Left forelimb (tissue), 1 donor: ENCODE measurements around the gene LGALS9.

Experiments
- DNase-seq: peaks from one replicate; pipeline ENCODE4 v3.0.0-alpha.2; 2018; ENCODE audit warnings: low spot score

Gene LGALS9

DNA sequence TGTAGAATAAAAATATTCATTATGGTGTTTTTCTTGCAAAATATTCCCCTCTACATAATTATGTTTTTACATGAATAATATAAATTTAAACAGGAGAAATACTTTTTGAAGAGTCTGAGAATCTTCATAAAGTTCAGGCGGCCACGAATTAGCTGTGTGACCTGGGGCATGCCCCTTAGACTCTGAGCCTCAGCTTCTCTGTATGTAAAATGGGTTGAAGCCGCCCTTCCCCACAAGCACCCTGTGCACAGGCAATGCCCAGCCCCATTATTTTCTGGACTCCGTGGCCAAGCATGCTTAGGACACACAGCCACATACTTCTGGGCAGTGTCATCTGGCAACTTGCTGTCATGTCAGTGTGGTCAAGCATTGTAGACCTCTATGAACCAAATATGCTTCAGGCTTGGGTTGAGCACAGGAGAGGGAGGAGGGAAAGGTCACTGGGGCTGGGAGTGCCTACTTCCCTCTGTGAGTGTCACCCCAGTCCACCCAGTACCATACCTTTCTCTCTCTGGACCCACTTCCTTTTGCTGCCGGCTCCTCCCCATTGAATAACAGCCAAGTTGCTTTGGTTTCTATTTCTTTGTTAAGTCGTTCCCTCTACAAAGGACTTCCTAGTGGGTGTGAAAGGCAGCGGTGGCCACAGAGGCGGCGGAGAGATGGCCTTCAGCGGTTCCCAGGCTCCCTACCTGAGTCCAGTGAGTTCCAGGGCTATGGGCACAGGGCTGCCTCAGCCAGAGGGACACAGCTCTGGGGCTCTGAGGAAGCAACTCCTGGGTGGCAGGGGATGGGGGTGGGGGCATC is at the start of gene LGALS9:
Gene LGALS9, plus strand, starts transcription at position 582 of the 804 bp plus-strand sequence. Its CDS starts 78 bp downstream, at position 660.
- DNase-seq: no peak

DNA sequence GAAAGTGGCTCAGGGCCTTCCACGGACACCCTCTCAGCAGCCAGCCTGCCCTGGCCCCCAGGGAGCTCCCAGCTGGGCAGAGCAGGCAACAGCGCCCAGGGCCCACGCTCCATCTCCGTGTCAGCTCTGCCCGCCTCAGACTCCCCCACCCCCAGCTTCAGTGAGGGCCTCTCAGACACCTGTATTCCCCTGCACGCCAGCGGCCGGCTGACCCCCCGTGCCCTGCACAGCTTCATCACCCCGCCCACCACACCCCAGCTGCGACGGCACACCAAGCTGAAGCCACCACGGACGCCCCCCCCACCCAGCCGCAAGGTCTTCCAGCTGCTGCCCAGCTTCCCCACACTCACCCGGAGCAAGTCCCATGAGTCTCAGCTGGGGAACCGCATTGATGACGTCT is 48.3 kb upstream of the LGALS9 start:
- DNase-seq: no peak

DNA sequence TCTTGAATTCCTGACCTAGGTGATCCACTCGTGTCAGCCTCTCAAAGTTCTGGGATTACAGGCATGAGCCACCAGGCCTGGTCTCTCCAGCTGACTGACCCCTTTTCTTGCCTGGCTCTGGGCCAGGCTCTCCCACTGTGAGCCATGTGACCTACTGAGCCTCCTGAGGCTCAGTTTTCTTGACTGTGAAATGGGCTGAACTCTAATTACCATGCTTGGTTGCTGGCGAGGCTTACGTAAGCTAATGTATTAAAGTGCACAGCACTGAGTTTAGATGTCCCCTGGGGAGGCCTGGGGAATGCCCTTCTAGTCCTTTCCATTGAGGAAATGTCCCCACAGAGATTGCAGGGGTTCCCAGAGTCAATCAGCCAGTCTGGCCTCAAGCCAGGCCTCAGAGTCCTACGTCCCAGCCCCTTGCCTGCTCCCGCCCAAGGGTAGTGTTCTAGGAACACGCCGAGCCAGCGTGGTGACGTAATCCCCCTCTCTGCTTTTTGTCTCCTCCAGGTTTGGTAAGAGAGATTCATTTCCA is 45.8 kb upstream of the LGALS9 start:
- DNase-seq: no peak

DNA sequence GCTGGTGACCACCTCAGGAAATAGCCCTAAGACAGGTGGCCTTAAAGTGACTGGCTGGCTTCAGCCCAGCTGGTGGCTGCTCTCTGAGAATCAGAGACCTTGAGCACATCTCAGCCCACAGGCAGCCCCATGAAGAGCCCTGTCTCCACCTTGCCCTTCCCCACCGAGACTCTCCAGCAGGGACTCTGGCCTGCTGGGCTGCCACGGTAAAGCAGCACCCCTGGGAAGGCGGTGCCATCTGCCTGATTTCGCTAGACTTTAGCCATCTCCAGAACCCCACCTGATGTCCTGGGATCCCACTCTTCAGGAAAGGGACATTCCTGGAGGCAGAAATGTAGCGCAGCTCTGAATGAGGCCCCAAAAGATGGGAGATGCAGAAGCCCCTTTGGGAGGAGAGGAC is 45.2 kb upstream of the LGALS9 start:
- no peak for DNase-seq

DNA sequence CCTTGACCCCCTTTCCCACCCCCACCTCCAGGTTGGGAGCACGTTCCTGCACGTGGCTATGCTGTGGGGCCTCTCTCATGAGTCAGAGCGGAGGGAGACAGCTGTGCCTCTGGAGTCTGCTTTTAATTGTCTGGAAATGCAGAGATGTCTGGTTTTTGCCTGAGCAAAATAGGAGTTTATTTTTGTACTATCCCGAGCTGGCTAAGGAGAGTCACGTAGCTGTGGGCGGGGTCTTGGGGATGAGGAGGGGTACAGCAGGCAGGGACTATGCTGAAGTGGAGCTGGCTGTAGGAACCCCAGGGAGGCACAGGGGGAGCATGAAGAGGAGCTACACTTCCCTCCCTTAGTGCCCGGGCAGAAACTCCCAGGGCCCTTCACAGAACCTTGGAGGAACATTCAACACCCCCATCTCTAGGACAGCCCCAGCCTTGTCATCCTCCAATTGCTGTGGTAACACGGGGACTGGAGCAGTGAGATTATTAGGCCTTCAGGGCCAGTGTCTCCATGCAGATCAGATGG is 44.7 kb upstream of the LGALS9 start:
- no peak for DNase-seq

DNA sequence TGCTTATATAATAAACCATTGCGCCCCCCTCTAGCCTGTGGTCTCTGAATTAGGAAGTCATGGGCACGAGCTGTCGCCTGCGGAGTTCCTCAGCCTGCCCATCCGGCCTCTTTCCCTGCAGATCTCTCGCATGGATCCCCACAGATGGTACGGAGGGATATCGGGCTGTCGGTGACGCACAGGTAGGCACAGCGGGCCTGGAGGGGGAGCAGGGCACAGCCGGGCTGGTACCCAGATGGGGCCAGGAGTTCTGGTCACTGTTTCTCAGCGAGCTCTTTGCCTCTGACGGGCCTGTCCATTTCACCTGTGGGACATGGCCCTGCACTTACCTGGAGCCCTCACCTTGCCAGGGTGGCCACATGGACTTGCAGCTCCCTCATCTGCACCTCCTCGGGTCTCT is 42.6 kb upstream of the LGALS9 start:
- no peak for DNase-seq

DNA sequence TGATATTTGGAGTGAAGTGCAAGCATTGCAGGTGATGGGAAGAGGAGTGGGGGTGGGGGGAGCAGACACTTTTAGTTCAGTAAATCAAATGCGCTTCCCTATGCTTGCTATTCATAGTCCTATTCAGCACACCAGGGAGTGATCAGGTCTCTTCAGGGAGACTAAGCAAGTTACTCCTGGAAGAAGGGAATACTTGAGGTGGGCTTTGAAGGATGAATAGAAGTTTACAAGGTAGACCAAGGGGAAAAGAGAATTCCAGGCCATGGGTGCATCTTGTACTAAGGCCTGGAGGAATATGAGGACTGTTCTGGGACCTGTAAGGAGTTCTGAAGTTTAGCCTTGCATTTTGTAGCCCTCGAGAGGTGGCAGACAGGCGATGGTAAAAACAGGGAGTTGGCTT is 40.1 kb upstream of the LGALS9 start:
- no peak for DNase-seq

DNA sequence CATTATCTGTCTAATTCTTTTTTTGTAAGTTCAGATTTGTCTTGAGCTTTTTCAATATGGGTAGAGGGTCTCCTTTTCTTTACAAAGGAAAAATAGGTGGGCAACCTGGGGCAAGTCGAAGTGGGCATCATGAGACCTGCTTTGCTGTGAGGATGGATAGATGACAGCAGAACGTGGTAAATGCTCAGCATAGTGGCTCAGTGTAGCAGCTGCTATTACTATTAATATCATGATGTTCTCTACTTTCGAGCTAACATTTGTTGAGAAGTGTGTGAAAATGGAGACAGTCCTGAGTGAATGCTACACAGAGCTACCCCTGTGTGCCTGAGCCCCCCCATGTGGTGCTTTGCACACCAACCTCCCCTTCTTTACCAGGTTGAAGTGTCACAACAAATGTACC is 39.0 kb upstream of the LGALS9 start:
- DNase-seq: no peak

DNA sequence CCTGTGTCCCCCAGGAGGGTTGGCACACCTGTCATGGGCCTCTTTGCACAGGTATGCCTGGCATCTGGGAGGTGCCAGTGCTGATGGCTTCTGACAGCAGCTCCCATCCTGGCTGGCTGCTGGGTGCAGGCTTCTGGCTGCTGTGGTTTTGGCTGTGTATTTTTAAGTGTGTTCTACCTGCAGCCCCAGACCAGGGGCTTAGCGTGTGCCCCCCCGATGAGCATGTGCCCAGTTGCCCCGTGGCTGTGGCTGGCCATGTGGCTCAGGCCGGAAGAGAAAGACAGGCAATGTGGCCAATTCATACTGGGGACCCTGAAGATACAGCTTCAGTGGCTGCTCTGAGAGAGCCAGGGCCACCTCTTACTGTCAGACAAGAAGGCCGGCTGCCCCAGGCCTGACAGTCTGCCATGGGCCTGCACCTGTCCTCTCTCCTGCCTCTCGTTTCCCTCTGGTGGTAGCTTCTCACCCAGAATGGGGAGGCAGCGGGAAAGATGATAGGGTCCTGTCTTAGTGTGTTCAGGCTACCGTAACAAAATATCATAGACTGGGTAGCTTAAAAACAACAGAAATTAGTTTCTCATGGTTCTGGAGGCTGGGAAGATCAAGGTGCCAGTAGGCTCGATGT is 37.6 kb upstream of the LGALS9 start:
- no peak for DNase-seq

DNA sequence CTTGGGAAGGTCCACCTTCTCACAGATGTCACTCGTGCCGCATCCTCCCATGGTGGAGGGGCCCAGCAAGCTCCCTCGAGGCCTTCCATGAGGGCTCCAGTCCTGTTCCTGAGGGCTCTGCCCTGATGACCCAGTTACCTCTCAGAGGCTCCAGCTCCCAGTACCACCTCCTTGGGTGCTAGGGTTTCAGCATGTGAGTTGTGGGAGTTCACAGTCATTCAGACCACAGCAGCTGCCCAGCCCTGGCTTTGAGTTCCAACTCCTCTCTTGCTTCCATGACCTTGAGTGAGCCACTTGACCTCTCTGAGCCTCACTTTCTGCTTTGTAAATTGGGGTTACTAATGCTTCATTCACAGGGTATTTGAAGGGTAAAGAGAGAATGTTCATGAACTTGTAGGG is 37.1 kb upstream of the LGALS9 start:
- no peak for DNase-seq

DNA sequence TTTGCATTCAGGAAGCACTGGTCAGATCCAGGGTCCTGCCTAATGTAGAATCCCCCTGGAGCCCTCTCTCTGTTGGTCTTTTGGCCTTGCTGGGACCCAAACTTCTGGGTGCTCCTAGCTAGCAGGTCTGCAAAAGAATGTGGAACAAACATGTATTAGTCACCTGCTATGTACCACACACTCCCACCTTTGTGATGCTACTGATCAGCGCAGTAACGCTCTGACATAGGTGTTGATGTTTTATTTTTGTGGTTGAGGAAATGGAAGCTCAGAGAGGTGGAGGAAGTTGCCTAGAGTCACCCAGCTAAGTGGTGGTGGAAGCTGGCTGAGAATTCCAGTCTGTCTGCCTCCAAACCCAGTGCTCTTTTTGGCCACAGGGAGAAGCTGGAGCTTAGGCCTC is 35.8 kb upstream of the LGALS9 start:
- no peak for DNase-seq

DNA sequence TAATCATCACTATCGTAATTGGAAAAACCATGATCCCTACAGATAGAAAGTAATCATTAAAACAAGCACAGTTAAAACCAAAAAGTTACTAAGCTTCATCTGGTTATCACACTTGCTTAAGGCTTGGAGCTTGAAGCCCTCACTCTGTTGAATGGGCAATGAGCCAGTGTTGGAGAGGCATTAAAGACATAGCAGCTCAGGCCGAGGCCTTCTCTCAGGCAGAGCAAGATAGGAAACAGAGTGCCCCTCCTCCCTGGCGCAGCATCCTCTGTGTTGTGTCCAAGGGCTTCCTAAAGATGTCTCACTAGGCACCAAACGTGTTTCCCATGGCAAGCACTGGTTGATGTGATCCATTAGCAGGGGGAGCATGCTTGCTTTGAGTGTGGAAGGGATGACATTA is 34.9 kb upstream of the LGALS9 start:
- DNase-seq: no peak

DNA sequence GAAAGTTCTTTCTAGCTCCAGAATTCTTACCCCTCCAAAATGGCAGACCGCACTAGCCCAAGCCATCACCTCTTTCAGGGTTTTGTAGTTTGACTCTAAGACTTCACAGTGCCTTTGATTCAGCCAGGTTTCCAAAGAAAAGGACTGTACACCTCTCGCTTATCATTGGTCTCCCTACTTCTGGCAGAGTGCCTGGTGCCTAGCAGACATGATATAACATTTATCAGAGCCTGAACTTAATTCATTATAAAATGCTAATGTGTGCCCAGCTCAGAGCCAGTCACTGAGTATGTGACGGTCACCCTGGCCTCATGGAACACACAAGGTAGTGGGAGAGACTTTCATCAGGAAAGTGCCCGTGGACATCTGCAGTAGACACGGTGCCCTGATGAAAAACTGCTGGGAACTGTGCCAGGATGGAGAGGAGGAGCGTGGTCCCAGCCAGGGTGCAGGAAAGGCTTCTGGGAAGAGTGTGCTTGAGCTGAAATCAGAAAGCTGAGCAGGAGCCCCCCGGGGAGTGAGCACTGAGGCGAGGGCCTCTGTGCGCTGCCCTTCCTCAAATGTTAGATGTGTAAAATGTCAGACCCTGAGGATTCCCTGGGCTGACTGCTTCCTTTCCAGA is 34.3 kb upstream of the LGALS9 start:
- no peak for DNase-seq

DNA sequence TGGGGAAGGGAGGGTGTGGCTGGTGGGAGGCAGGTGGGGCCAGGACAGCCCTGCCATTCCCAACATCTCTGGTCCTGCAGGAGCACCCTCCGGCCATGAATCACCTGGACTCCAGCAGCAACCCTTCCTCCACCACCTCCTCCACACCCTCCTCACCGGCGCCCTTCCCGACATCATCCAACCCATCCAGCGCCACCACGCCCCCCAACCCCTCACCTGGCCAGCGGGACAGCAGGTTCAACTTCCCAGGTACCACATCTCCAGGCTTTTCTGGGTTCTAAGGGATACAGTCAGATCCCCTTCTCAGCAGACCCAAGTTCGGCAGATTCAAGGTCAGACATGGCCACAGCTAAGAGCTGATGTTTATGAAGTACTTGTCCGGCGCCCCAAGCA is 33.8 kb upstream of the LGALS9 start:
- no peak for DNase-seq

DNA sequence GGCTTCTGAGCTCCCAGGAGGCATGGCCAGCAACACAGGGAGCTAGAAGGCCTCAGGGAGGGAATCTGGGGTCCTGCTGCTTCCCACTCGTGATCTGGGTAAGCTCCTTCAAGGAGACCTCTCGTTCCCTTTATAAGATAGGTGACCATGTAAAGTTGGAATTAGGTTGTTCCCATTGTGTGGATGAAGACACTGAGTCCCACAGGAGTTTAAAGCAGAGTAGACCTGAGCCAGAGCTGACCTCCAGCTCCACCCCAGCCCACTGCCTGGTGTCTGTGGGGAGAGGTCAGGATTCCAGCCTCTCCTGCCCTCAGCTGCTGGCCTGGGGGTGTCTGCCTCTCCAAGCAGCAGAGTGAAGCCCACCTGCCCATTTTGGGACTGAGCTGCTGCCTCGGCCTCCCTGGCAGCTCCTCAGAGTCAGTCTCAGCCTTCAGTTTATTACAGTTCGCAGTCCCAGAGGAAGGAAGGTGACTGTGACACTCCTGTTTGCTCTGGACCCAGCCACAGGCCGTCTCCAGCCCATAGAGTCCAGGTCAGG is 33.1 kb upstream of the LGALS9 start:
- DNase-seq: no peak

DNA sequence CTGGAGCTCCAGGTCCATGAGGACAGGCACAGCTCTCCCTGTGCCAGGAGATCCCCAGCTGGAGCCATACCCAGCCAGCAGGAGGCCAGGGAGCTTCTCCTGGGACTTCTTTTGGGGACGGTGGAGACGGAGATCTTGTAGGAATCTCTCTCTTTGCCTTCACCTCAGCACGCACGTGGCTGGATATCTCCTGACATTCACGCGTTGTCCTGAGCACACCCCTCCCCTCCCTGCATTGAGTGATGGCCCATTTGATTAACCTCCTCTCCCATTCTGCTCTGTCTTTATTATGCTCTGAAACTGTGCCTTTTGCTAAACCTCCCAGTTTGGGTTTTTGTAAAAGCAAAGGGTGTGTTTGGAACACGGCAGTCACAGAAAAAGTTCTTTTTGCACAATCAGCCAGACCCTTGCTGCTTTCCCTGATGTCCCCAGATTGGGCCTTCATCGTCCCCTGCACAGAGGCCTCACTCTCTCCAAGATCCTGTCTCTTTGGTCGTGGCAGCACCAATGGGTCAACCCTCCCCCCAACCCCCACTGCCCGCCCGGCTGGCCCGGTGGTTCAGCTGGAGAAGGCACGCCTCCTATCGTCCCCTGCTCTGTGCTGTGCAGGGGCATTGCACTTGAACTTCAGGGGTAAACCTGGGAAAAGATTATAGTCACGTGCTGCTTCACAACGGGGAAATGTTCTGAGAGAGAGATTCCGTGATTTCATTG is 32.5 kb upstream of the LGALS9 start:
- DNase-seq: no peak

DNA sequence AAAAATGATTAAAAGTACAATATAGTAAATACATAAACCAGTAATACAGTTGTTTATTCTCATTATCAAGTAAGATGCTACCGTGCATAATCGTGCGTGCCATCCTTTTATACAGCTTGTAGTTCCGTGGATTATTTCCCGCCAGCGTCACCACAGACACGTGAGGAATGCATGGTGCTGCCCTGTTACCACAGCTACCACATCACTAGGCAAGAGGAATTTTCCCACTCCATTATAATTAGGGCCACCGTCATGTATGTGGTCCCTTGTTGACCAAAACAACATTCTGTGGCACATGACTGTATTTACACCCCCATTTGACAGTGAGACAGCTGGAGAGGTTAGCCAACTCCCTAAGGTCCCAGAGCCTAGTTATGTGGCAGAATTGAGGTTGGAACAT is 30.5 kb upstream of the LGALS9 start:
- DNase-seq: no peak

DNA sequence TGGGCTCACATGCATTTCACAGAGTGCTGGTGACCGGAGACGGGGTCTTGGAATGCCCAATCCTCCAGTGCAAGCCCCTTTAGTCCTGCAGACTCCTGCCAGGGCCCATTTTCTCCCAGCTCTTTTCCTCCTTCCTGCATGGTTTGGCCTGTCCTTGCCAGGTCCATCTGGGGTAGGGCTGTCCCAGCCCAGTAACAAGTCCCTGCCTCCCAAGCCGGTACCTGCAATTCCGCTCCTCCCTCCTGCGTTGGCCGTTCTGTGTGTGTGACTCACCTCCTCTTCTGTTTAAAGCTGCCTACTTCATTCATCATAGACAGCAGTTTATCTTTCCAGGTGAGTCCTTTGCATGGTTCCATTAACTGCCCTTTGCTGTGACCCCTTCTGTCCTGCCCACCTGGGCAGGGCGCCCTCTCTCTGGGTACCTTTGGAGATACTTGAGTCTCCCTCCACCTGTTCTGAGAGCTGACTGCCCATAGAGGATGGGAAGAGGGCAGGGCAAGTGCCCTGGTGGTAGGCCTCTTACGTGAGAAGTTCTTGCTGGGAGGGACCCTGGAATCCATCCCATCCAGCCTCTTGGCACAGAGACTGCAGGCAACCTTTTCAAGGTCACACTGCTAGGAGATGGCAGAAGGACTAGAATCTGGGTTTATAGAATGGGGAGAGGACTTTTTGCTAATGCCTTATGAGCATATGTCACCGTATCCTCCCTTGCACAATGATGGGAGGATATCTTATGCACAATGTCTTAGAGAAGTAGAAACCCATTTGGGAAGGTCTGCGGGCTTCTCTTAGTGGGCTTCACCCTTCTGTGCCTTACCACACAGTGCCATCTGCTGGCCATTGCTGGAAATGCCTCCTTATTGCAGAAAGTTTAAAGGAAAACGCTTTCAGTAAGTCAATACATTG is 29.7 kb upstream of the LGALS9 start:
- DNase-seq: peak; percentile 84

DNA sequence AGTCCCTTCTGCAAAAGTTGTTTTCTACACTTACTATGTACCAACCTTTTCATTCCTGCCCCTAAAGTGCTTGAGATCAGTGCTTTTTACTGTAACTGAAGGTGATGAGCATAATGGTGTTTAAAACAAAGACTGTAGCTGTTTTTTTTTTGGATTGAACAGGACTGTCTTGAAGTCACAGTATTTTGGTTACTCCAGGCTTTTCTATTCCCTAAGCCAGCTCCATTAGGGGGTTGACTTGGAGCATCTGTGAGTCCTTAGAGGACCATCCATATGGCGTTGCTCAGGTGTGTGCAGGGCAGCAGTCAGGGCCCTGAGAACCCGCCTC is 29.0 kb upstream of the LGALS9 start:
- DNase-seq: no peak

DNA sequence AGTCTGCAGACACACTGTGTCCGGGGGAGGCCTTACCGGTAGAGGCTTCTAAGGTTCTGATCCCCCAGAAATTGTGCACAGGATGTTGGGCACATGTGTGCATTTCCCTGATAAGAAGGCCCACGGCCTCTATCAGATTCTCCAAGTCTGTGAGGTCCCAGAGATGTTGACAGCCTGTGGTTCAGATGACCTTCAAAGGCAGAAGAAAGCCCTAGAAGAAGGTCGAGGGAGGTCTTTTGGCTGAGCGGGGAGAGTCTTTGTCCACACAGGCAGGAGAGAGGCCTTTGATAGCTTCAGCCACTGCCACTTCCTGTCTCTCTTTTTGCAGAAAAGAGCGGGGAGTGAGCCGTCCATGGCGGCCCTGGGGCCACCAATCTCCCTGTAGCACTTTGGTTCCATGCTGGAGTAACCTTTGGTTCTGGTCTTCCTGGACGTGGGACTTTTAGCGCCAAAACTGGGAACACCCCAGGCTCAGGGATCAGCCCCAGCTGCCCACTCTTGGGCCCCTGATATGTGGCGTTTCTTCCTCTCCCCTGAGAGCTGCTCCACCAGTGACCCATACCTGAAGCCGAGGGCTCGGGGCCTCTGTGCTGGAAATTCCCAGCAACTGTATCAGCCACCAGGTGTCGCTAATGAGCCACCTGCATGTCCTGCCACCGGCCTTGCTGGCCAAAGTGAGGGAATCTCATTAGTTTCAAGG is 28.1 kb upstream of the LGALS9 start:
- DNase-seq: peak; percentile 76

DNA sequence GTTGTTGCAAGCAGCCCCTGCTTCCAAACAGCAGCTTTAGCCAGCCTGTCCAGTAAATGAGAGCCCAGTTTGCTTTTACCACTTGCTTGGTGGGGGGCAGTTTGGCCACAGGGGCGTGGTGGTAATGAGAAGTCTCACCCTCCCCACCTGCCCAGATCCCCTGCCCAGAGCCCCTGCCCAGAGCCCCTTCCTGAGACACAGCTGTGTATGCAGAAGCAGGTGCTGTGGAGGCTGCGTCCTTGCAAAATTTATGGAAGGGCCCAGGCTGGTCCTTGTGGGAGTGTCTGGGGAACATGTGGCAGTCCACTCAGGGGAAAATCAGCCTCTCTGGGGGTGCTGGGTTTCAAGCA is 27.6 kb upstream of the LGALS9 start:
- DNase-seq: no peak
